HCT116 (cell line): Measurements from ENCODE around the gene NPTX1.

Source experiments
- CTCF ChIP-seq, 3 experiments: fragments of 200-600 bp in 1 of 3; sonication (generic) in 1 of 3; IDR thresholded peaks in 2 of 3; conservative IDR thresholded peaks in 1 of 3; 2 replicates each; pipeline ENCODE4 v1.5.1; 2012 to 2017; ENCODE audit warnings: low read depth in 2 of 3, low read length in 2 of 3, antibody characterized with exemption in 1 of 3, borderline replicate concordance in 1 of 3, control low read depth in 1 of 3, mild to moderate bottlenecking in 1 of 3, mixed read lengths in 1 of 3, mixed run types in 1 of 3, moderate library complexity in 1 of 3; ENCODE audit not compliant: insufficient read depth in 1 of 3
- POLR2A ChIP-seq: IDR thresholded peaks from 2 replicates; pipeline ENCODE4 v1.7.0; 2011; ENCODE audit warnings: borderline replicate concordance; ENCODE audit not compliant: insufficient read depth, insufficient read length; ENCODE audit errors: extremely low read depth
- SRF ChIP-seq: IDR thresholded peaks from 2 replicates; pipeline ENCODE4 v1.6.1; 2012; ENCODE audit warnings: low read depth
- ZBTB33 ChIP-seq: IDR thresholded peaks from 2 replicates; pipeline ENCODE4 v1.6.1; 2011; ENCODE audit warnings: mild to moderate bottlenecking, low read length, moderate library complexity; ENCODE audit not compliant: insufficient replicate concordance; ENCODE audit errors: extremely low read depth

- TF ChIP-seq ZBTB33 (no peak), CTCF (IDR thresholded peaks at IDR 0.05 in 2 of 3, conservative IDR thresholded peaks at IDR 0.05 in 1 of 3; ENCODE audit: borderline replicate concordance in 1 of 3, insufficient read depth in 1 of 3, low read depth in 2 of 3, low read length in 2 of 3) (no peak), POLR2A (no peak), SRF (no peak)
Observed at GRCh38 chr17:80503921-80504320, 27.5 kb upstream of the NPTX1 start.
